Breast epithelium (tissue), 3 donors: ENCODE results near the gene TRMT1.

Experiments used
- CTCF ChIP-seq, 3 donors: fragments of 450-650 bp; IDR thresholded peaks; one replicate each; pipeline ENCODE4 v1.5.1; 2016 to 2017; ENCODE audit warnings: antibody characterized with exemption in 3 of 3, mild to moderate bottlenecking in 3 of 3, moderate library complexity in 3 of 3
- POLR2A ChIP-seq: fragments of 450-650 bp; IDR thresholded peaks from one replicate; pipeline ENCODE4 v1.6.1; 2016; ENCODE audit warnings: antibody characterized with exemption, mild to moderate bottlenecking, moderate library complexity
- POLR2AphosphoS5 ChIP-seq, 3 donors: sonication (generic); formaldehyde crosslinking; IDR thresholded peaks; one replicate each; pipeline ENCODE4 v1.6.1; 2017; ENCODE audit warnings: antibody characterized with exemption in 3 of 3

- TF ChIP-seq CTCF (IDR thresholded peaks at IDR 0.05) (no peak), POLR2AphosphoS5 (IDR thresholded peaks at IDR 0.05) (no peak), POLR2A (no peak)
Observed at GRCh38 chr19:13101590-13102415, 14.7 kb downstream of the TRMT1 start.
